ENCODE data around the gene LMBR1.
A peak's percentile ranks its signal among the peaks of the same experiment; 100 is the strongest.
"Not testable (repeated sequence)": the region's sequence is repeated elsewhere in the genome, so short reads cannot be mapped to it uniquely, and the experiment has no call there.

LMBR1 gene

GRCh38 chr7:156906200-156906649 is 13.2 kb upstream of the LMBR1 start:
- DNase-seq (ENCODE audit: low read depth, low spot score), result no peak

GRCh38 chr7:156903232-156903909 is 10.4 kb upstream of the LMBR1 start:
- DNase-seq (ENCODE audit: low read depth, low spot score), result no peak

GRCh38 chr7:156900093-156900492 is 7.1 kb upstream of the LMBR1 start:
- DNase-seq (ENCODE audit: low read depth, low spot score), result not testable (repeated sequence)

- no peak for DNase-seq (ENCODE audit: low read depth, low spot score)
These were observed 6.0 kb upstream of the LMBR1 start for GRCh38 chr7:156898938-156899337.

GRCh38 chr7:156897673-156898072 is 4.7 kb upstream of the LMBR1 start:
- DNase-seq (ENCODE audit: low read depth, low spot score), result peak; percentile 27

- DNase-seq (ENCODE audit: low read depth, low spot score), result no peak
These were observed 3.5 kb upstream of the LMBR1 start for GRCh38 chr7:156896388-156897022.

GRCh38 chr7:156895024-156895780 is 2.2 kb upstream of the LMBR1 start:
- DNase-seq (ENCODE audit: low read depth, low spot score), result no peak

GRCh38 chr7:156892081-156892800 is 742 bp downstream of the LMBR1 start:
- peak; percentile 64 for DNase-seq (ENCODE audit: low read depth, low spot score)

- no peak for DNase-seq (ENCODE audit: low read depth, low spot score)
These were observed 3.2 kb downstream of the LMBR1 start for GRCh38 chr7:156889746-156890145.

GRCh38 chr7:156889089-156889488 is 3.9 kb downstream of the LMBR1 start:
- DNase-seq (ENCODE audit: low read depth, low spot score), result no peak

GRCh38 chr7:156886020-156886795 is 6.8 kb downstream of the LMBR1 start:
- DNase-seq (ENCODE audit: low read depth, low spot score), result peak; percentile 30

- DNase-seq (ENCODE audit: low read depth, low spot score), result no peak
These were observed 11.3 kb downstream of the LMBR1 start for GRCh38 chr7:156881679-156882078.

GRCh38 chr7:156875766-156876165 is 17.2 kb downstream of the LMBR1 start:
- no peak for DNase-seq (ENCODE audit: low read depth, low spot score)

GRCh38 chr7:156868363-156868762 is 24.6 kb downstream of the LMBR1 start:
- DNase-seq (ENCODE audit: low read depth, low spot score), result not testable (repeated sequence)

GRCh38 chr7:156865493-156865892 is 27.5 kb downstream of the LMBR1 start:
- DNase-seq (ENCODE audit: low read depth, low spot score), result no peak

- not testable (repeated sequence) for DNase-seq (ENCODE audit: low read depth, low spot score)
These were observed 31.0 kb downstream of the LMBR1 start for GRCh38 chr7:156862022-156862421.

- no peak for DNase-seq (ENCODE audit: low read depth, low spot score)
These were observed 31.8 kb downstream of the LMBR1 start for GRCh38 chr7:156861212-156861611.

GRCh38 chr7:156860099-156860498 is 32.9 kb downstream of the LMBR1 start:
- not testable (repeated sequence) for DNase-seq (ENCODE audit: low read depth, low spot score)

GRCh38 chr7:156858523-156858922 is 34.5 kb downstream of the LMBR1 start:
- DNase-seq (ENCODE audit: low read depth, low spot score), result no peak

- no peak for DNase-seq (ENCODE audit: low read depth, low spot score)
These were observed 35.2 kb downstream of the LMBR1 start for GRCh38 chr7:156857757-156858156.

- DNase-seq (ENCODE audit: low read depth, low spot score), result no peak
These were observed 38.3 kb downstream of the LMBR1 start for GRCh38 chr7:156854654-156855053.

Measured in ELF-1 (cell line).